ENCODE measurements around the gene POTEM.
"Not testable (repeated sequence)": the region's sequence is repeated elsewhere in the genome, so short reads cannot be mapped to it uniquely, and the experiment has no call there.

Gene POTEM

GRCh38 chr14:19036811-19037382 is 69.7 kb downstream of the POTEM start:
- H3K4me3 ChIP-seq (ENCODE audit: low read depth, low read length) = not testable (repeated sequence)

- not testable (repeated sequence) for H3K4me3 ChIP-seq (ENCODE audit: low read depth, low read length)
Observed at GRCh38 chr14:19038060-19038664, 70.9 kb downstream of the POTEM start.

DNA sequence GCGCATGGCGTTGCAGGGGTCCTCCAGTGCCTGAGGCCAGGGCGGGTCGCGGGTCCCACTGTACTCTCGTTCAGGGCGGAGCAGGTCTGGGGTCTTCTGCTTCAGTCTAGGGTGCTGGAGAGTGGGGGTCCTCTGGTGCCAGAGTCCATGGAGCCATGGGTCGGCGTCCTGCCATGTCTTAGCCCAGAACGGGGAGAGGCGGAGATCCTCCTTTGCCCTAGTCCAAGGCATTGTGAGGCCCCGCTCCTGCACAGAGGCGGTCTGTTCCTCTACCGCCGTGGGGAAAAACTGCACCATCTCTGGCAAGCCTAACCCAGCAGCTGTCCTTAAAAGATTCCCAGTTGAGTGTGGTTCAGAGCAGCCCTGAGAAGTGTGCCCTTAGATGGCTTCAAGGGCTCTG is 71.6 kb downstream of the POTEM start:
- H3K4me3 ChIP-seq (ENCODE audit: low read depth, low read length) = not testable (repeated sequence)

DNA sequence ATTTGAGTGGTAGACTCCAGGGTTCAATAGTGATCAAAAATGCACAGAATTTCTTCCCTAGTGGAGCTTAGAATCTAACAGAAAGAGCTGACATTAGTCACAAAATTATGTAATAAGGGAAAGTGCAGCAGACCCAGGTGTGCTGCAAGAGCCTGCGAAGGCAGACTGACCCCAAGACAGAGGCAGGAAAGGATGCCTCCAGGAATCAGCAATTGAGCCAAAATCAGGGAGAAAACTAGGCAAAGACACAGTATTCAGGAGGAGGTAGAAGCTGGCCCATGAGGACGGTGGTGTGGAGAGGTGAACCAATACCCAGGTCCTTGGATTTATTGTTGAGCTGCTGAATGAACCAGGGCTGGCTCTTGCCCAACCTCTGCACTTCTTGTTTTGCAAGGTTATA is 76.2 kb downstream of the POTEM start:
- not testable (repeated sequence) for H3K4me3 ChIP-seq (ENCODE audit: low read depth, low read length)
